HG03196 (cell line): ENCODE results near the gene SEMA3G.

Experiments used
- ATAC-seq: cut with Tn5 transposase; IDR thresholded peaks from one replicate; pipeline ENCODE4 v1.9.1; 2021; ENCODE audit not compliant: unreplicated experiment

Gene SEMA3G

GRCh38 chr3:52479877-52480575 lies 35.1 kb upstream of the SEMA3G start:
- no peak for ATAC-seq

GRCh38 chr3:52479037-52479876 lies 34.4 kb upstream of the SEMA3G start:
- no peak for ATAC-seq

GRCh38 chr3:52477796-52478095 lies 32.8 kb upstream of the SEMA3G start:
- ATAC-seq: no peak

- ATAC-seq: no peak
Measured at GRCh38 chr3:52477076-52477795, 32.3 kb upstream of the SEMA3G start.

GRCh38 chr3:52473026-52473425 lies 28.1 kb upstream of the SEMA3G start:
- ATAC-seq: no peak

GRCh38 chr3:52472239-52473000 lies 27.5 kb upstream of the SEMA3G start:
- ATAC-seq: no peak

- ATAC-seq: no peak
Measured at GRCh38 chr3:52471371-52472238, 26.7 kb upstream of the SEMA3G start.

- ATAC-seq: no peak
Measured at GRCh38 chr3:52470920-52471319, 26.0 kb upstream of the SEMA3G start.

- ATAC-seq: no peak
Measured at GRCh38 chr3:52469001-52469400, 24.1 kb upstream of the SEMA3G start.

GRCh38 chr3:52468336-52468735 lies 23.4 kb upstream of the SEMA3G start:
- ATAC-seq: no peak

- no peak for ATAC-seq
Measured at GRCh38 chr3:52463416-52463815, 18.5 kb upstream of the SEMA3G start.

- ATAC-seq: no peak
Measured at GRCh38 chr3:52461874-52462273, 17.0 kb upstream of the SEMA3G start.

- ATAC-seq: no peak
Measured at GRCh38 chr3:52458770-52459545, 14.1 kb upstream of the SEMA3G start.

GRCh38 chr3:52458031-52458760 lies 13.3 kb upstream of the SEMA3G start:
- no peak for ATAC-seq

- no peak for ATAC-seq
Measured at GRCh38 chr3:52456800-52457183, 11.9 kb upstream of the SEMA3G start.

- no peak for ATAC-seq
Measured at GRCh38 chr3:52456169-52456799, 11.4 kb upstream of the SEMA3G start.

GRCh38 chr3:52455283-52456168 lies 10.6 kb upstream of the SEMA3G start, which contains the start of gene NISCH:
NISCH (plus strand) TSS chr3:52455604; CDS start chr3:52455642, 38 bp downstream.
- ATAC-seq: no peak
